AML-193 (cell line): ENCODE measurements around the gene ZRANB3.

Experiments used
- DNase-seq, 2 experiments: peaks; one replicate each; lab custom pipeline; 2025; lab: John Stamatoyannopoulos, UW

The ZRANB3 gene

GRCh38 chr2:135252805-135253458 lies 278.1 kb downstream of the ZRANB3 start:
- no peak for DNase-seq

- DNase-seq = no peak
These were observed 282.4 kb downstream of the ZRANB3 start for GRCh38 chr2:135248611-135249010.

GRCh38 chr2:135246711-135247270 lies 284.2 kb downstream of the ZRANB3 start:
- no peak for DNase-seq

GRCh38 chr2:135245071-135245470 lies 285.9 kb downstream of the ZRANB3 start:
- no peak for DNase-seq

GRCh38 chr2:135238651-135239050 lies 292.4 kb downstream of the ZRANB3 start:
- no peak for DNase-seq

- DNase-seq = no peak
These were observed 300.9 kb downstream of the ZRANB3 start for GRCh38 chr2:135230150-135230549.

- no peak for DNase-seq
These were observed 303.6 kb downstream of the ZRANB3 start for GRCh38 chr2:135227386-135227785.

- no peak for DNase-seq
These were observed 304.1 kb downstream of the ZRANB3 start for GRCh38 chr2:135226961-135227360.

- DNase-seq = no peak
These were observed 305.2 kb downstream of the ZRANB3 start for GRCh38 chr2:135225781-135226180.

- no peak for DNase-seq
These were observed 311.8 kb downstream of the ZRANB3 start for GRCh38 chr2:135219226-135219625.

GRCh38 chr2:135218426-135218825 lies 312.6 kb downstream of the ZRANB3 start:
- DNase-seq = no peak

- no peak for DNase-seq
These were observed 318.3 kb downstream of the ZRANB3 start for GRCh38 chr2:135212757-135213156.

- DNase-seq = no peak
These were observed 323.0 kb downstream of the ZRANB3 start for GRCh38 chr2:135208016-135208415.

GRCh38 chr2:135203944-135204343 lies 327.1 kb downstream of the ZRANB3 start:
- no peak for DNase-seq

GRCh38 chr2:135202751-135203150 lies 328.3 kb downstream of the ZRANB3 start:
- DNase-seq = no peak

- no peak for DNase-seq
These were observed 332.5 kb downstream of the ZRANB3 start for GRCh38 chr2:135198481-135198880.

GRCh38 chr2:135190799-135191198 lies 340.2 kb downstream of the ZRANB3 start:
- no peak for DNase-seq

- no peak for DNase-seq
These were observed 341.9 kb downstream of the ZRANB3 start for GRCh38 chr2:135189148-135189547.

GRCh38 chr2:135187270-135187669 lies 343.7 kb downstream of the ZRANB3 start:
- no peak for DNase-seq

- no peak for DNase-seq
These were observed 345.0 kb downstream of the ZRANB3 start for GRCh38 chr2:135186054-135186453.

- no peak for DNase-seq
These were observed 347.2 kb downstream of the ZRANB3 start for GRCh38 chr2:135183822-135184221.

GRCh38 chr2:135182601-135183000 lies 348.4 kb downstream of the ZRANB3 start:
- DNase-seq = no peak

GRCh38 chr2:135182190-135182589 lies 348.8 kb downstream of the ZRANB3 start:
- DNase-seq = no peak

- DNase-seq = no peak
These were observed 351.3 kb downstream of the ZRANB3 start for GRCh38 chr2:135179689-135180088.
